Transverse colon (tissue), 4 donors: Measurements from ENCODE around the gene GSTP1. TPM values are rescaled to one million over a fixed set of nuclear protein-coding genes. Genes with fewer than 3 reads are reported as not detected.
A peak's percentile ranks its signal among the peaks of the same experiment; 100 is the strongest.
"Not testable (repeated sequence)": the region's sequence is repeated elsewhere in the genome, so short reads cannot be mapped to it uniquely, and the experiment has no call there.

Experiments
- DNase-seq: peaks from one replicate; pipeline ENCODE4 v3.0.0-alpha.2; 2019
- H3K27ac ChIP-seq, 4 donors: fragments of 200-600 bp; sonication (generic); 2 replicates each; pipeline ENCODE4 v1.5.1; 2016 to 2018; ENCODE audit warnings: inconsistent platforms in 4 of 4
- H3K27me3 ChIP-seq: fragments of 200-600 bp; sonication (generic); 2 replicates; pipeline ENCODE4 v1.5.1; 2017; ENCODE audit warnings: inconsistent platforms
- H3K36me3 ChIP-seq, 4 donors: fragments of 200-600 bp; sonication (generic); 2 replicates each; pipeline ENCODE4 v1.5.1; 2017 to 2019; ENCODE audit warnings: inconsistent platforms in 4 of 4
- H3K4me1 ChIP-seq, 4 donors: fragments of 200-600 bp; sonication (generic); 2 replicates each; pipeline ENCODE4 v1.5.1; 2017 to 2020; ENCODE audit warnings: inconsistent platforms in 4 of 4
- H3K4me3 ChIP-seq, 4 donors: fragments of 200-600 bp; sonication (generic); 1 replicate in 1 of 4; 2 replicates in 3 of 4; pipeline versions ENCODE4 v1.5.1 to v1.6.1; 2017 to 2019; ENCODE audit warnings: inconsistent platforms in 4 of 4
- H3K9me3 ChIP-seq, 2 donors: fragments of 200-600 bp; sonication (generic); 2 replicates each; pipeline ENCODE4 v1.5.1; 2017 to 2019; ENCODE audit warnings: inconsistent platforms in 2 of 2
- EP300 ChIP-seq: sonication (generic); formaldehyde crosslinking; IDR thresholded peaks from one replicate; pipeline ENCODE4 v1.6.1; 2017; ENCODE audit warnings: antibody characterized with exemption, low read depth
- POLR2A ChIP-seq: fragments of 450-650 bp; IDR thresholded peaks from one replicate; pipeline ENCODE4 v1.6.1; 2016; ENCODE audit warnings: antibody characterized with exemption, mild to moderate bottlenecking, moderate library complexity
- POLR2AphosphoS5 ChIP-seq, 3 donors: sonication (generic); formaldehyde crosslinking; IDR thresholded peaks; one replicate each; pipeline ENCODE4 v1.6.1; 2016; ENCODE audit warnings: antibody characterized with exemption in 3 of 3
- WGBS, 2 donors: methylation state at CpG; one replicate each; pipeline ENCODE4 v1.1.5; 2018; ENCODE audit warnings: low coverage in 1 of 2; 5-methylcytosine and 5-hydroxymethylcytosine counted together
- in situ Hi-C, 4 donors: fragments of 200-750 bp; cut with MboI; loops; one replicate each; pipeline versions ENCODE4 v1.15.0 to v1.15.1; 2017; ENCODE audit warnings: low sequenced_read_pairs in 3 of 4, low pct_ligation_motif_present in 1 of 4, low pct_unique_long_range_greater_than_20kb in 1 of 4
- intact Hi-C: fragments of 100-400 bp; cut with DNase I; formaldehyde crosslinking; loops from one replicate; pipeline ENCODE4 v1.15.1; 2023; ENCODE audit warnings: low total_unique reads
- total RNA-seq, 4 donors: library from RNA; depleted of rRNA; stranded (reverse); fragments of >200 nt; gene quantifications; one replicate each; pipeline ENCODE4 v1.1.0, GENCODE V29; 2016
- TF ChIP-seq, protein P1 (sequence below), 5 experiments: fragments of 200-600 bp in 3 of 5; fragments of 450-650 bp in 2 of 5; sonication (generic) in 3 of 5; IDR thresholded peaks; 1 replicate in 2 of 5; 2 replicates in 3 of 5; pipeline ENCODE4 v1.5.1; 2016 to 2017; ENCODE audit warnings: antibody characterized with exemption in 5 of 5, inconsistent platforms in 3 of 5, mild to moderate bottlenecking in 2 of 5, moderate library complexity in 1 of 5

Gene GSTP1
- total RNA-seq, 4 donors from 2014 or later, result 166 to 578 (median 537) TPM

DNA sequence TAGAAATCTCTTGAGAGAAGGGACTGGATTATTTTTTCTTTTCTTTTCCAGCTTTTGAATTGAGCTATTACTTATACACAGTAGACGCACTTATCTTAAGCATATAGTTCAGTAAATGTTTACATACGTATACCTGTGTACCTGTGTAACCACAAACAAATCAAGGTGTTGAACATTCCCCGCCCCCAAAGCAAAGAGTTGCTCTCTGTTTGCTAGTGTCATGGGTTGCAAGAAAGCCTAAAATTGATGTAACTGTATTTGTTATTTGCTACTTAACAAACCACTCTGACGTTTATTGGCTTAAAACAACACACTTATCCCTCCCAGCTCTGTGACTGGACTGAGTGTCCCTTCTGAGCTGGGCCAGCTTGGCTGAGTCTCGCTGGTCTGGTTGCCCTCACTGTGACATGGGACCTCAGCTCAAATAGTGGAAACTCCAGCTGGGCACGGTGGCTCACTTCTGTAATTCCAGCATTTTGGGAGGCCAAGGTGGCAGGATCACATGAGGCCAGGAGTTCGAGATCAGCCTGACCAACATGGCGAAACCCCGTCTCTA lies 35.0 kb upstream of the GSTP1 start:
- intact Hi-C loops, result no loop called here
- DNase-seq, result no peak
- no peaks in the 10 kb centered on the region for H3K27me3 ChIP-seq
- WGBS, 2 donors, result 71 to 76% methylated on average over 3 to 9 of the region's 9 CpGs
- H3K27ac ChIP-seq, result no peak overlapping the region
- TF ChIP-seq POLR2A (no peak), EP300 (no peak), POLR2AphosphoS5 (IDR thresholded peaks at IDR 0.05) (no peak)
- TF ChIP-seq, protein P1, sequence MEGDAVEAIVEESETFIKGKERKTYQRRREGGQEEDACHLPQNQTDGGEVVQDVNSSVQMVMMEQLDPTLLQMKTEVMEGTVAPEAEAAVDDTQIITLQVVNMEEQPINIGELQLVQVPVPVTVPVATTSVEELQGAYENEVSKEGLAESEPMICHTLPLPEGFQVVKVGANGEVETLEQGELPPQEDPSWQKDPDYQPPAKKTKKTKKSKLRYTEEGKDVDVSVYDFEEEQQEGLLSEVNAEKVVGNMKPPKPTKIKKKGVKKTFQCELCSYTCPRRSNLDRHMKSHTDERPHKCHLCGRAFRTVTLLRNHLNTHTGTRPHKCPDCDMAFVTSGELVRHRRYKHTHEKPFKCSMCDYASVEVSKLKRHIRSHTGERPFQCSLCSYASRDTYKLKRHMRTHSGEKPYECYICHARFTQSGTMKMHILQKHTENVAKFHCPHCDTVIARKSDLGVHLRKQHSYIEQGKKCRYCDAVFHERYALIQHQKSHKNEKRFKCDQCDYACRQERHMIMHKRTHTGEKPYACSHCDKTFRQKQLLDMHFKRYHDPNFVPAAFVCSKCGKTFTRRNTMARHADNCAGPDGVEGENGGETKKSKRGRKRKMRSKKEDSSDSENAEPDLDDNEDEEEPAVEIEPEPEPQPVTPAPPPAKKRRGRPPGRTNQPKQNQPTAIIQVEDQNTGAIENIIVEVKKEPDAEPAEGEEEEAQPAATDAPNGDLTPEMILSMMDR (IDR thresholded peaks at IDR 0.05), result no peak
- H3K4me3 ChIP-seq, result no peak overlapping the region
- H3K9me3 ChIP-seq, result no peaks in the 10 kb centered on the region
- in situ Hi-C loops, result no loop called here
- H3K36me3 ChIP-seq, result no peaks in the 10 kb centered on the region
- H3K4me1 ChIP-seq, result peaks cover 4 to 17% (median 14%) of the 10 kb centered on the region in 4 donors

DNA sequence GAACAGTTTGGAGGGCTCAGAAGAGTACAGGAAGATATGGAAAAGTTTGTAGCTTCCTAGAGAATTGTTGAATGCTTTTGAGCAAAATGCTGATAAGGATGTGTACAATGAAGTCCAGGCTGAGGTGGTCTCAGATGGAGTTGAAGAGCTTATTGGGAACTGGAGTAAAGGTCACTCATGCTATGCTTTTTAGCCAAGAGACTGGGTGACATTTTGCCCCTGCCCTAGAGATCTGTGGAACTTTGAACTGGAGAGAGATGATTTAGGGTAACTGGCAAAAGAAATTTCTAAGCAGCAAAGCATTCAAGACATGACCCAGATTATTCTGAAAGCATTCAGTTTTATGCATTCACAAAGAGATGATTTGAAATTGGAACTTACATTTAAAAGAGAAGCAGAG lies 32.5 kb upstream of the GSTP1 start:
- intact Hi-C loops (no loop called here), in situ Hi-C loops (no loop called here)
- no peaks in the 10 kb centered on the region for H3K27me3 ChIP-seq
- TF ChIP-seq POLR2AphosphoS5 (IDR thresholded peaks at IDR 0.05) (no peak), POLR2A (no peak), EP300 (no peak)
- TF ChIP-seq, protein P1 (IDR thresholded peaks at IDR 0.05), result no peak
- no peaks in the 10 kb centered on the region for H3K4me1 ChIP-seq
- H3K27ac ChIP-seq, result no peak overlapping the region
- no peaks in the 10 kb centered on the region for H3K9me3 ChIP-seq
- H3K36me3 ChIP-seq, result no peaks in the 10 kb centered on the region
- no peak overlapping the region for H3K4me3 ChIP-seq
- no peak for DNase-seq

DNA sequence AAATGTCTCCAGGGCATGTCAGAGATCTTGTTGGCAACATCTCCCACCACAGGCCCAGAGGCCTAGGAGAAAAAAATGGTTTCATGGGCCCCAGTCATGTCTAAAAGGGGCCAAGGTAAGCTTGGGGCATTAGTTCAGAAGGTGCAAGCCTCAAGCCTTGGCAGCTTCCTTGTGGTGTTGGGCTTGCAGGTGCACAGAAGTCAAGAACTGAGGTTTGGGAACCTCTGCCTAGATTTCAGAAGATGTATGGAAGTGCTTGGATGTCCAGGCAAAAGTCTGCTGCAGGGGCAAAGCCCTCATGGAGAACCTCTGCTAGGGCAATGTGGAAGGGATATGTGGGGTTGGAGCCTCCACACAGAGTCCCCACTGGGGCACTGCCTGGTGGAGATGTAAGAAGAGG lies 31.9 kb upstream of the GSTP1 start:
- H3K4me3 ChIP-seq, DNase-seq, H3K9me3 ChIP-seq, H3K27me3 ChIP-seq, in situ Hi-C loops, H3K4me1 ChIP-seq, intact Hi-C loops, H3K27ac ChIP-seq, H3K36me3 ChIP-seq: not testable (repeated sequence)

DNA sequence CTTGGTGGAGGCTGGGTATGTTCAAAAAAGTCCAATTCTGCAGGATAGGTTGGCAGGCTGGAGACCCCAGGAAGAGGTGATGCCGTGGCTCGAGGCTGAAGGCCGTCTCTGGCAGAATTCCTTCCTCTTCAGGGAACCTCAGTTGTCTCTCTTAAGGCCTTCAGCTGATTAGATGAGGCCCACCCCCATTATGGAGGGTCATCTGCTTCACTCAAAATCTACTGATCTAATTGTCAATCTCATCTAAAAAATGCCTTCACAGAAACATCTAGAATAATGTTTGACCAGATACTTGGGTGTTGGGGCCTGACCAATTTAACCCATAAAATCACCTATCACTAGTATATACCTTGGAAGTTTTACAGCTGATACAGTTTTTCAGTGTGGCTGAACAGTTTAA lies 27.4 kb upstream of the GSTP1 start:
- H3K27me3 ChIP-seq, result no peaks in the 10 kb centered on the region
- H3K27ac ChIP-seq, result no peak overlapping the region
- no peaks in the 10 kb centered on the region for H3K36me3 ChIP-seq
- intact Hi-C loops (no loop called here), in situ Hi-C loops (no loop called here)
- H3K4me1 ChIP-seq, result peaks cover 0 to 18% (median 4%) of the 10 kb centered on the region in 4 donors
- H3K4me3 ChIP-seq, result no peak overlapping the region
- WGBS, 2 donors, result 83% methylated on average over 3 of the region's 3 CpGs; no CpG with 5 or more reads in 1 of the 2 donors
- no peaks in the 10 kb centered on the region for H3K9me3 ChIP-seq
- DNase-seq, result no peak
- TF ChIP-seq, protein P1 (IDR thresholded peaks at IDR 0.05), result no peak
- TF ChIP-seq EP300, result no peak

DNA sequence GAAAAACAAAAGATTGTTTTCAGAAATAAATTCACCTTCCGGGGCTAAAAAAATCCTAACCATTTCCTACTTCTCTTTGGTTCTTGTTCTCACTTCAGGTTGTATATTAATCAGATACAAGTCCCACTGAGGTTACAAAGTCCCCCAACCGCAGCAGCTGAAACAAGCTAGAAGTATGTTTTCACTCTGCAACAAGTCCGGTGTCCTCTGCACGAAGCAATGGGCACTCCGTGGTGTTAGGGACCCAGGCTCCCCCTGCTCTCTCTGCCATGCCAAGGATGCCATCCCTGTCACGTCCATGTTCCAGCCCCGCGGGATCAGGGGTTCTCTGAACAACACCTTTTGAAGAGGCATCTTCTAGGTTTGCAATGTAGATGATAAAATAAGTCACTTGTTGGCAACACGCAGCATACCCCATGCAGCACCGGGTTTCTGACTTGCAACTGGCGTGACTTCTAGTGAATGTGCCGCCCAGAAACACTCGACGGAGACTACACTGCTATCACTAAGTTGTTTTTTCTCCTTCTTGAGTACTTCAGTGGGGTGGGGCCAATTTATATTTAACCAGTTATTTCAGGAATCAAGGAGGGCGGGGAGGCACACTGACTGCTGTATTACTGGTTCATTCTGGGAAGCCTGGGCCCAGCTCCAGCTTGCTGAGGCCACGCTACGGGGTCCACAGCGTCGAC lies 25.4 kb upstream of the GSTP1 start:
- no peaks in the 10 kb centered on the region for H3K27me3 ChIP-seq
- peak overlapping the region; percentile 50 to 79 (median 72) for H3K27ac ChIP-seq
- H3K9me3 ChIP-seq, result no peaks in the 10 kb centered on the region
- in situ Hi-C loops (no loop called here), intact Hi-C loops (no loop called here)
- 35 to 36% methylated on average over 8 to 19 of the region's 19 CpGs for whole genome bisulfite sequencing, 2 donors
- peaks cover 0 to 31% (median 7%) of the 10 kb centered on the region in 4 donors for H3K4me1 ChIP-seq
- peak; percentile 71 for DNase-seq
- TF ChIP-seq EP300, result no peak
- TF ChIP-seq, protein P1 (IDR thresholded peaks at IDR 0.05), result no peak
- TF ChIP-seq POLR2A, result no peak
- TF ChIP-seq POLR2AphosphoS5 (IDR thresholded peaks at IDR 0.05), result no peak
- H3K36me3 ChIP-seq, result no peaks in the 10 kb centered on the region
- peak overlapping the region in 2 of 4 donors; percentile 2 to 18 for H3K4me3 ChIP-seq
